ENCODE results near the gene SHOC2. TPM values are rescaled to one million over a fixed set of nuclear protein-coding genes. Genes with fewer than 3 reads are reported as not detected.
A peak's percentile ranks its signal among the peaks of the same experiment; 100 is the strongest.

The SHOC2 gene
- total and polyA plus RNA-seq, 2 of the 4 experiments (the other 2 are of a cell fraction): 13.4 to 47.5 TPM

GRCh38 chr10:110978204-110978603 is 58.8 kb downstream of the SHOC2 start:
- ATAC-seq (ENCODE audit: low read depth) (peak; percentile 67), DNase-seq (peak; percentile 25)
- no peak overlapping the region for H4K8ac ChIP-seq (ENCODE audit: low read depth in 2 of 2, low read length in 2 of 2)
- H2BK15ac ChIP-seq (ENCODE audit: low read depth, low read length): no peak overlapping the region
- POLR2A ChIA-PET (ENCODE audit: unreplicated experiment): no interaction called here
- H3K23ac ChIP-seq (ENCODE audit: low read depth, low read length): no peak overlapping the region
- H3K9ac ChIP-seq (ENCODE audit: low read depth, low read length): no peak overlapping the region
- no peak overlapping the region for H2BK20ac ChIP-seq (ENCODE audit: low read depth, low read length)
- H2BK120ac ChIP-seq (ENCODE audit: low read depth, low read length): no peak overlapping the region
- no peak overlapping the region; the same call in 1 of the 2 replicates for H3K4me2 ChIP-seq (ENCODE audit: low read depth, low read length)
- no peak overlapping the region for H3K14ac ChIP-seq (replicated peaks; ENCODE audit: low read depth, low read length)
- dilution Hi-C loops (cut with HindIII; ENCODE audit: low sequenced_read_pairs, unreplicated experiment): no loop called here
- peaks cover 8% of the 10 kb centered on the region; the same call in 1 of the 2 replicates for H3K4me1 ChIP-seq (ENCODE audit: control insufficient read depth, insufficient read depth, low read length)
- no peak overlapping the region for H2AK9ac ChIP-seq (replicated peaks; ENCODE audit: low read depth, low read length, poor library complexity)
- WGBS, 2 experiments (ENCODE audit: extremely low coverage in 2 of 2, insufficient read length in 1 of 2): no CpG with 5 or more reads among the region's 2 CpGs
- no peaks in the 10 kb centered on the region for H3K9me1 ChIP-seq (ENCODE audit: insufficient read depth, low read length)
- no peak overlapping the region for H3K4ac ChIP-seq (ENCODE audit: low read depth, low read length)
- no TSS peak for BruUV-seq (replicated peaks)
- H4K20me1 ChIP-seq (ENCODE audit: insufficient read depth, low read length): peaks cover 40% of the 10 kb centered on the region; the same call in 1 of the 2 replicates
- intact Hi-C loops (cut with micrococcal nuclease): no loop called here
- H3K36me3 ChIP-seq (ENCODE audit: control insufficient read depth, insufficient read depth, low read length): no peaks in the 10 kb centered on the region
- H3K9me3 ChIP-seq (ENCODE audit: control insufficient read depth, insufficient read depth, low read length): no peaks in the 10 kb centered on the region
- no peak overlapping the region for H3K4me3 ChIP-seq (ENCODE audit: insufficient read depth, low read depth, low read length)
- in situ Hi-C loops (cut with MboI; ENCODE audit: low sequenced_read_pairs): no loop called here
- H2BK5ac ChIP-seq (ENCODE audit: low read depth, low read length, poor library complexity, severe bottlenecking): no peak overlapping the region
- no peak for TF ChIP-seq RAD21 (IDR thresholded peaks at IDR 0.05; ENCODE audit: low read length)
- no peak for TF ChIP-seq CHD1 (IDR thresholded peaks at IDR 0.05; ENCODE audit: low read depth, low read length)
- TF ChIP-seq MAFK (IDR thresholded peaks at IDR 0.05; ENCODE audit: low read depth, low read length): no peak
- no peak for TF ChIP-seq CEBPB (IDR thresholded peaks at IDR 0.05; ENCODE audit: low read depth, low read length)
- H3K56ac ChIP-seq (ENCODE audit: extremely low read depth, insufficient read depth, low read length): no peak overlapping the region
- CTCF ChIA-PET: no interaction called here
- H3K18ac ChIP-seq (ENCODE audit: low read depth, low read length): no peak overlapping the region
- no peak overlapping the region for H4K91ac ChIP-seq (ENCODE audit: insufficient read depth, low read depth, low read length)
- H3K27ac ChIP-seq (ENCODE audit: insufficient read depth, low read length): no peak overlapping the region
- H3K27me3 ChIP-seq (ENCODE audit: control insufficient read depth, insufficient read depth, low read length): no peaks in the 10 kb centered on the region
- no peak overlapping the region for H2AK5ac ChIP-seq (ENCODE audit: low read depth, low read length)
- H2AFZ ChIP-seq (replicated peaks; ENCODE audit: low read length, poor library complexity): no peak overlapping the region
- H4K5ac ChIP-seq (ENCODE audit: low read depth, low read length): no peak overlapping the region
- H3K79me1 ChIP-seq (ENCODE audit: low read depth in 1 of 2, low read length in 2 of 2): peaks cover 17 to 45% of the 10 kb centered on the region in 2 experiments

Measured in IMR-90 (cell line).